CD4-positive, alpha-beta memory T cell (primary cell): ENCODE data around the gene NBEAL2. TPM values are rescaled to one million over a fixed set of nuclear protein-coding genes. Genes with fewer than 3 reads are reported as not detected.

Source experiments
- CTCF ChIA-PET: fragments of 350-600 bp; sonication (Branson Sonifier 250); formaldehyde crosslinking; loops from one replicate; lab custom pipeline; 2021; ENCODE audit warnings: inconsistent platforms; ENCODE audit not compliant: partially characterized antibody; lab: Charles Lee
- POLR2A ChIA-PET: fragments of 350-600 bp; sonication (Branson Sonifier 250); formaldehyde crosslinking; loops from one replicate; lab custom pipeline; 2021; ENCODE audit not compliant: partially characterized antibody; lab: Charles Lee
- DNase-seq, 5 donors: peaks; one replicate each; pipeline versions ENCODE4 v3.0.0 to v3.0.0-alpha.2; 2020 to 2022; ENCODE audit warnings: mixed read lengths in 1 of 5
- H3K27ac ChIP-seq: one replicate; pipeline ENCODE4 v1.7.0; 2013; ENCODE audit warnings: low read depth, low read length
- H3K27me3 ChIP-seq: 2 replicates; pipeline ENCODE4 v1.7.0; 2013; ENCODE audit warnings: mild to moderate bottlenecking, low read length, moderate library complexity; ENCODE audit not compliant: insufficient read depth
- H3K36me3 ChIP-seq: 2 replicates; pipeline ENCODE4 v1.7.0; 2013; ENCODE audit warnings: mild to moderate bottlenecking, low read length, moderate library complexity; ENCODE audit not compliant: insufficient read depth
- H3K4me1 ChIP-seq: 2 replicates; pipeline ENCODE4 v1.7.0; 2013; ENCODE audit warnings: mild to moderate bottlenecking, low read length, moderate library complexity; ENCODE audit not compliant: insufficient read depth
- H3K4me3 ChIP-seq, 2 donors: one replicate each; pipeline ENCODE4 v1.7.0; 2013; ENCODE audit warnings: low read length in 2 of 2, mild to moderate bottlenecking in 1 of 2
- H3K9me3 ChIP-seq, 2 donors: one replicate each; pipeline ENCODE4 v1.7.0; 2013; ENCODE audit warnings: low read length in 2 of 2, control low read depth in 1 of 2; ENCODE audit not compliant: control insufficient read depth in 1 of 2
- H3K27ac Mint-ChIP-seq, 7 donors: one replicate each; pipeline ENCODE4 v1.8.0; 2020 to 2021; ENCODE audit warnings: mixed read lengths in 7 of 7, mild to moderate bottlenecking in 6 of 7, inconsistent platforms in 3 of 7, moderate library complexity in 3 of 7
- H3K27me3 Mint-ChIP-seq, 2 donors: one replicate each; pipeline ENCODE4 v1.8.0; 2020 to 2021; ENCODE audit warnings: mixed read lengths in 2 of 2
- H3K36me3 Mint-ChIP-seq, 2 donors: one replicate each; pipeline ENCODE4 v1.8.0; 2020 to 2021; ENCODE audit warnings: mixed read lengths in 2 of 2, inconsistent platforms in 1 of 2, mild to moderate bottlenecking in 1 of 2
- H3K4me1 Mint-ChIP-seq, 4 donors: one replicate each; pipeline ENCODE4 v1.8.0; 2020 to 2021; ENCODE audit warnings: mixed read lengths in 4 of 4, mild to moderate bottlenecking in 1 of 4
- H3K4me3 Mint-ChIP-seq, 8 donors: one replicate each; pipeline ENCODE4 v1.8.0; 2020 to 2021; ENCODE audit warnings: mixed read lengths in 8 of 8, mild to moderate bottlenecking in 7 of 8, moderate library complexity in 6 of 8, inconsistent platforms in 3 of 8
- H3K9me3 Mint-ChIP-seq, 8 donors: one replicate each; pipeline ENCODE4 v1.8.0; 2020 to 2021; ENCODE audit warnings: mixed read lengths in 8 of 8, mild to moderate bottlenecking in 5 of 8, inconsistent platforms in 3 of 8, moderate library complexity in 1 of 8
- intact Hi-C: fragments of 100-400 bp; cut with micrococcal nuclease; formaldehyde crosslinking; loops from one replicate; pipeline ENCODE4 v1.15.1; 2023
- polyA plus RNA-seq, 2 donors: library from polyadenylated mRNA; unstranded; fragments of 300-500 nt; fragmentation: Illumina TruSeq; gene quantifications; one replicate each; pipeline ENCODE4 v1.2.3, GENCODE V29; 2021
- total RNA-seq, 2 experiments: library from RNA; stranded (reverse); gene quantifications; one replicate each; pipeline ENCODE4 v1.2.3, GENCODE V29; 2021

NBEAL2 gene
- total and polyA plus RNA-seq, 4 experiments from 2014 or later: 4.5 to 147 (median 79.8) TPM

DNA sequence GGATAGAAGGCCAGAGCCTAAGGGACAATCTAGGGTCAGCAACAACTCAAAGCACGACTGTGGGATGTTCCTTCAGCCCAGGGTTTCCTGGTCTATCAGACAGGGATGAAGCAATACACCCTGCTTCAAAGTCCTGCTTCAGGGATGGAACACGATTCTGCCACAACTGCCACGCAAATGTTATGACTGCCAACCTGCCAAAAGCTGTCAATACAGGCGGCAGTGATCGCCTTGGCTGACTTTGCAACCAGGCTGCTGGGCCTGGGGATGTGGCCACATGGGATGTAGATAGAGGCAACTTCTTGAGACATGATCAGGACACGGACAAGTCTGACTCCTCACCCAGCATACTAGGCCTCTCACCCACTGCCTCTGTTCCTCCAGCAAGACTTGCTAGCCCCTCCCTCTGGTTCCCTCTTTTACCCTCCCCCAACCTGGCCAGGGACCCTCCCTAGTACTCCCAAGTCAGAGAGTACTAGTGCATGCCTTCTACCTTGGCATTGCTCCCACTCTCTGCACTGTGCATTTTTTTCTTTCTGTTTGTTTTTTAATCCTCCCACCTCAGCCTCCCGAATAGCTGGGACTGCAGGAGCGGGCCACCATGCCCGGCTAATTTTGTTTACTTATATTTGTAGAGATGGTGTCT lies 10.6 kb upstream of the NBEAL2 start:
- ChIA-PET CTCF (interaction anchor here (1.4 to 3.9 kb wide), 5 partner anchors 11 to 101 kb away, joined by 3 to 16 read pairs (median 6); partner anchors contain the start of gene NBEAL2), POLR2A (interaction anchor here (0.5 to 13.4 kb wide), 6 partner anchors 10 to 195 kb away, joined by 3 to 222 read pairs (median 4); partner anchors contain the start of genes NBEAL2 and SETD2)
- Mint-ChIP-seq H3K27me3 (no peaks in the 10 kb centered on the region), H3K9me3 (no peaks in the 10 kb centered on the region), H3K4me1 (peaks cover 64 to 88% (median 77%) of the 10 kb centered on the region in 4 donors), H3K36me3 (peaks cover 7 to 45% of the 10 kb centered on the region in 2 donors), H3K4me3 (peak overlapping the region in 2 of 8 donors; percentile 7 to 39), H3K27ac (peak overlapping the region in 5 of 7 donors; percentile 34 to 82 (median 60))
- Histone ChIP-seq H3K9me3 (no peaks in the 10 kb centered on the region), H3K36me3 (peaks cover 19% of the 10 kb centered on the region), H3K4me1 (peaks cover 86% of the 10 kb centered on the region), H3K27ac (no peak overlapping the region), H3K27me3 (no peaks in the 10 kb centered on the region), H3K4me3 (no peak overlapping the region)
- DNase-seq: no peak
- intact Hi-C loops: no loop called here

DNA sequence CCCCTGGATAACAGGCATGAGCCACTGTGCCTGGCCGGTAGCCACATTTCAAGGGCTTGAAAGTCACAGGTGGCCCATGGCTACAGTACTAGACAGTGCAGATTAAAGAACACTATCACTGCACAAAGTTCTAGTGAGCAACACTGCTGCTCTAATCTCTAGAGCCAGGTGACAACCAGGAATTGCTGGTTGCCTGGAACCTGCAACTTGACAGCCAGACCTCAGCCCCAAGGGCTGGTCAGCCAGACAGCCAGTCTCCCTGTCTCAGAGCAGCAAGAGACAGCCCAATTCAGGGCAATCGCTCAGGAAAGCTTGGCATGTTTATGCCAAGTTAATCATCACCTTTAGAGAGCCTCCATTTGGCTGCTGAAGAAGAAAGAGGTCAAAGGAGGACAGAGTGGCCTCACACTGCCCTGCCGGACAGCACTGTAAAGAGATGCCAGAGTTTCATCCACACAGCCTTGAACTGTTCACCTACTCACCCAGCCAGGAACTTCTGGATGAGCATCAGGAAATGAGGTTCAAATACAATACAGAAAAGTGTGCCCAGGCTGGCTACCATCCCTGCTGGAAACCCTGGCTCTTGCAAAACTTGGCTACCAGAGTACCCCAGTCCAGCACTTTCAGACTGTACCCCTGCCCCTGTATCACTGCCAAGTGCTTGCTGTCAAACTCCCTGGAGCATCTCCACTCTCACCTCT lies 8.9 kb upstream of the NBEAL2 start:
- Mint-ChIP-seq H3K9me3 (no peaks in the 10 kb centered on the region), H3K27me3 (no peaks in the 10 kb centered on the region), H3K4me1 (peaks cover 71 to 95% (median 81%) of the 10 kb centered on the region in 4 donors), H3K27ac (peak overlapping the region in 5 of 7 donors; percentile 29 to 89 (median 75)), H3K36me3 (peaks cover 14 to 52% of the 10 kb centered on the region in 2 donors), H3K4me3 (peak overlapping the region in 5 of 8 donors; percentile 17 to 79 (median 51))
- Histone ChIP-seq H3K27me3 (no peaks in the 10 kb centered on the region), H3K4me1 (peaks cover 96% of the 10 kb centered on the region), H3K36me3 (peaks cover 12% of the 10 kb centered on the region), H3K4me3 (no peak overlapping the region), H3K27ac (no peak overlapping the region), H3K9me3 (no peaks in the 10 kb centered on the region)
- intact Hi-C loops: no loop called here
- POLR2A ChIA-PET: interaction anchor here (0.7 to 13.4 kb wide), 7 partner anchors 9 to 61 kb away, joined by 3 to 222 read pairs (median 3); partner anchors contain the start of gene NBEAL2
- CTCF ChIA-PET: interaction anchor here (0.7 to 2.6 kb wide), 5 partner anchors 9 to 104 kb away, joined by 3 to 10 read pairs (median 5); partner anchors contain the start of gene NBEAL2
- DNase-seq: no peak

DNA sequence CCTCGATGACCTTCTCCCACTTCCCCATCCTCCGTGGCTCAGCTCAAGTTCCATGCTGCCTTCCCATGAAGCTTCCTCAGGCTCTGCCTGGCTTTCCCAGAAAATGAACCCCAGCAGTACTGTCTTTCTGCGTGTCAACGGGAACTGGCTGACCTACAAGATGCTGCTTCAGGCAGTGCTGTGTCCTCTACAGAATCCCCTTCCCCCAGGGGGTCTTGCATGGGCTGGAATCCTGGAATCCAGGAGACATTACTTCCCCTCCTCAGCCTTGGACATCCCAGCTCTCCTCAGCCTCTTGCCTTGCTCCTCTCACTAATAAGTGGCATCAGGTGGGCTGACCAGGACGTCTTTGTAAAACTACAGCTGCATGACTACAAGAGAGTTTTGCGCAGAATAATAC lies 8.3 kb upstream of the NBEAL2 start:
- ChIA-PET CTCF (interaction anchor here (1.6 to 2.6 kb wide), 4 partner anchors 9 to 27 kb away, joined by 4 to 10 read pairs (median 6); partner anchors contain the start of gene NBEAL2), POLR2A (interaction anchor here (0.7 to 13.4 kb wide), 4 partner anchors 9 to 24 kb away, joined by 3 to 222 read pairs (median 12); partner anchors contain the start of gene NBEAL2)
- H3K4me3 ChIP-seq: no peak overlapping the region
- H3K27me3 Mint-ChIP-seq: no peaks in the 10 kb centered on the region
- peak overlapping the region; percentile 49 to 89 (median 76) for H3K27ac Mint-ChIP-seq
- no peak for DNase-seq
- no peaks in the 10 kb centered on the region for H3K9me3 Mint-ChIP-seq
- no peak overlapping the region for H3K27ac ChIP-seq
- no peaks in the 10 kb centered on the region for H3K9me3 ChIP-seq
- H3K4me3 Mint-ChIP-seq: peak overlapping the region in 7 of 8 donors; percentile 47 to 79 (median 69)
- peaks cover 66 to 92% (median 77%) of the 10 kb centered on the region in 4 donors for H3K4me1 Mint-ChIP-seq
- peaks cover 14 to 49% of the 10 kb centered on the region in 2 donors for H3K36me3 Mint-ChIP-seq
- H3K36me3 ChIP-seq: peaks cover 8% of the 10 kb centered on the region
- no peaks in the 10 kb centered on the region for H3K27me3 ChIP-seq
- intact Hi-C loops: no loop called here
- H3K4me1 ChIP-seq: peaks cover 91% of the 10 kb centered on the region

DNA sequence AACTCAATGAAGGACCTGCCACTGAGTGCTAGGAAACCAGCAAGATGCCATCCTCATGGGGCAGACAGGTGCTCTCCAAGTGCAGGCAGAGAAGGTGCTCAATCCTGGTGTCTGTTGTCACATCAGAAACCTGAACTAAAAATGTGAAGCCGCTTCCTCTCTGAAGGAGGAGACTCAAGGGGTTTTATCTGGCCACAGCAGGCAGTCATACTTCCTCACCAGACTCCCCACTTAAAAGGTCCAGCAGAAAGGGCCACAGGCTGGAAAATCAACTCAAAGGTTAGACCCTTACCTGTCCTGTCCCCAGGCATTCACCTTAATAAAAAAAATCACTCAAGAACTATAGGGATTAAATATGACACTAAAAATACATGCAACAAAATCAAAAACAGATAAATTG lies 7.7 kb upstream of the NBEAL2 start:
- DNase-seq: no peak
- peak overlapping the region; percentile 41 to 85 (median 76) for H3K27ac Mint-ChIP-seq
- H3K4me1 Mint-ChIP-seq: peaks cover 64 to 92% (median 76%) of the 10 kb centered on the region in 4 donors
- H3K4me1 ChIP-seq: peaks cover 86% of the 10 kb centered on the region
- H3K36me3 ChIP-seq: peaks cover 8% of the 10 kb centered on the region
- no peak overlapping the region for H3K27ac ChIP-seq
- POLR2A ChIA-PET: interaction anchor here (1.1 to 13.4 kb wide), 3 partner anchors 8 to 24 kb away, joined by 5 to 222 read pairs (median 18); partner anchors contain the start of gene NBEAL2
- H3K4me3 Mint-ChIP-seq: peak overlapping the region in 7 of 8 donors; percentile 47 to 79 (median 69)
- H3K27me3 Mint-ChIP-seq: no peaks in the 10 kb centered on the region
- no peaks in the 10 kb centered on the region for H3K9me3 ChIP-seq
- no peak overlapping the region for H3K4me3 ChIP-seq
- H3K27me3 ChIP-seq: no peaks in the 10 kb centered on the region
- H3K9me3 Mint-ChIP-seq: peaks cover 0 to 2% (median 0%) of the 10 kb centered on the region in 8 donors
- intact Hi-C loops: no loop called here
- CTCF ChIA-PET: interaction anchor here (1.6 to 2.6 kb wide), 2 partner anchors 16 to 27 kb away, joined by 4 to 10 read pairs; no protein-coding TSS in a partner anchor
- H3K36me3 Mint-ChIP-seq: peaks cover 14 to 53% of the 10 kb centered on the region in 2 donors

DNA sequence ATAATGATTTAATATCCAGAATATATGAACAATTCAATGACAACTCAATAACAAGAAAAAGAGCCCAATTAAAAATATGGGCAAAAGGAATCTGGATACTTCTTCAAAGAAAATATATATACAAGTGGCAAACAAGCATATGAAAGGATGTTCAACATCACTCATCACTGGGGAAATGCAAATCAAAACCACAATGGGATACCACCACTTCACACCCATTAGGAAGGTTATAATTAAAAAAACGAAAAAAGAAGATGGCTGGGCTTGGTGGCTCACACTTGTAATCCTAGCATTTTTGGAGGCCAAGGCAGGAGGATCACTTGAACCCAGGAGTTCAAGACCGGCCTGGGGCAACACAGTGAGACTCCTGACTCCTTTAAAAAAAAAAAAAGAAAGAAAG lies 7.1 kb upstream of the NBEAL2 start:
- DNase-seq: no peak
- Histone ChIP-seq H3K27me3 (no peaks in the 10 kb centered on the region), H3K4me3 (no peak overlapping the region), H3K36me3 (peaks cover 8% of the 10 kb centered on the region), H3K9me3 (no peaks in the 10 kb centered on the region), H3K4me1 (peaks cover 85% of the 10 kb centered on the region), H3K27ac (no peak overlapping the region)
- Mint-ChIP-seq H3K27me3 (no peaks in the 10 kb centered on the region), H3K4me3 (peak overlapping the region in 7 of 8 donors; percentile 6 to 79 (median 66)), H3K4me1 (peaks cover 60 to 92% (median 75%) of the 10 kb centered on the region in 4 donors), H3K36me3 (peaks cover 14 to 47% of the 10 kb centered on the region in 2 donors), H3K9me3 (peaks cover 0 to 2% (median 0%) of the 10 kb centered on the region in 8 donors), H3K27ac (peak overlapping the region; percentile 11 to 84 (median 67))
- intact Hi-C loops: no loop called here
- POLR2A ChIA-PET: interaction anchor here (13.4 kb wide), 1 partner anchor 18 kb away, joined by 222 read pairs; no protein-coding TSS in a partner anchor
- CTCF ChIA-PET: interaction anchor here (0.7 to 1.6 kb wide), 4 partner anchors 10 to 59 kb away, joined by 3 to 4 read pairs (median 3); no protein-coding TSS in a partner anchor

DNA sequence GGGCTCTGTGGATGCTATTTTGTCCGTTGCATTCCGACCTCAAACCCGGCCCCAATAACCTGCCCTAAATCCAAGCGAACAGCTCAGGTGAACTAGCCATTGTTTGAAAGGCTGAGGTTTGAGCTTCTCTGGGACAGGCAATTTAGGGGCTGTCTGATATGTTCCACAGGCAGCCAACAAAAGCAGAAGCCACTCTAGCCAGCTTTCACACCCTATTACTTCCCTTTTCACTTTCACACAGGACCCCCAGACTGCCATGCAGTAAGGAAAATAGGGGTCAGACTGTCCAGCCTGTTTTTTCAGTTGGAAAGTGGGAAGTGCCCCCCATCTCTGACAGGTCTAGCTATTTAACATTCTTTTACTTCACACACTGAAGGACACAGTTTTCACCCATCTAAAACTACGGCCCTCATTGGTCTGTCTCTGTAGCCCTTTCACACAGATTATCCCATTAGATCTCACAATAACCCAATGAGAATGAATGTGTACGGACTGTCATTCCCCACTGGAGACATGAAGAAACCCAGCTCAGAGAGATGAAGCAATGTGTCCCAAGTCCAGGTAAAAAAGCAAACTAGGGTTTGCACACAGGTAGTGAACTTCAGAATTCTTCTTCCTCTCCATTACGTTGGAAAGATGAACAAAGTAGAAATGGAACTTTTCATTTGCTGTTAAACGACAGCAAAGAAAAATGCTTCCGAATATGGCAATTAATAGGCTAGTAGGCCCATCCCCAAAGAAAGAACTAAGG lies 4.9 kb upstream of the NBEAL2 start:
- Mint-ChIP-seq H3K27me3 (no peaks in the 10 kb centered on the region), H3K27ac (peak overlapping the region in 6 of 7 donors; percentile 61 to 90 (median 75)), H3K4me3 (peak overlapping the region; percentile 58 to 100 (median 69)), H3K9me3 (peaks cover 0 to 2% (median 0%) of the 10 kb centered on the region in 8 donors), H3K36me3 (peaks cover 14 to 42% of the 10 kb centered on the region in 2 donors), H3K4me1 (peaks cover 55 to 86% (median 71%) of the 10 kb centered on the region in 4 donors)
- intact Hi-C loops: loop anchor here (5.0 kb wide), 2 partner anchors 63 to 83 kb away; no protein-coding TSS in a partner anchor
- ChIA-PET POLR2A (interaction anchor here (1.0 to 13.4 kb wide), 4 partner anchors 16 to 27 kb away, joined by 3 to 222 read pairs (median 65); no protein-coding TSS in a partner anchor), CTCF (interaction anchor here (0.8 to 1.6 kb wide), 4 partner anchors 9 to 52 kb away, joined by 3 to 6 read pairs (median 3); no protein-coding TSS in a partner anchor)
- no peak for DNase-seq
- H3K27me3 ChIP-seq: no peaks in the 10 kb centered on the region
- no peak overlapping the region for H3K27ac ChIP-seq
- peaks cover 82% of the 10 kb centered on the region for H3K4me1 ChIP-seq
- no peak overlapping the region for H3K4me3 ChIP-seq
- peaks cover 5% of the 10 kb centered on the region for H3K36me3 ChIP-seq
- H3K9me3 ChIP-seq: no peaks in the 10 kb centered on the region
